ENCODE measurements around the gene CCR6.

DNA sequence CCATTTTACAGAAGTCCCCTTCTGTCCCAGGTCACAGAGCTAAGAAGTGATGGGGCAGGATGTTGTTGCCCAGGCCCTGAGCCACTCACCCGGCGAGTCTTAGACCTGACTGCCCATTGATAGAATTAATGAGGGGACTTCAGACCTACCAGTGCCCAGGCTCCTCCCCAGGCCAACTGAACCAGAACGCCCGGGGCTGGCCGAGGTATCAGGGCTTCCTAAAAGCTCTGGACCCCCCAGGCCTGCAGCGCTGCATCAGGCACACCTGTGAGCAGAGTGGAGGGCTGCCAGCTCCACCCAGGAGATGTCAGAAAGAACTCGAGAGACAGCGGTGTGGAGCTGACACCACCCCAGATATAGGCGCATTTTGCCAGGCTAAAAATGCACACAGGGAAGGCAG lies 31.4 kb downstream of the CCR6 start:
- TF ChIP-seq, protein P1, sequence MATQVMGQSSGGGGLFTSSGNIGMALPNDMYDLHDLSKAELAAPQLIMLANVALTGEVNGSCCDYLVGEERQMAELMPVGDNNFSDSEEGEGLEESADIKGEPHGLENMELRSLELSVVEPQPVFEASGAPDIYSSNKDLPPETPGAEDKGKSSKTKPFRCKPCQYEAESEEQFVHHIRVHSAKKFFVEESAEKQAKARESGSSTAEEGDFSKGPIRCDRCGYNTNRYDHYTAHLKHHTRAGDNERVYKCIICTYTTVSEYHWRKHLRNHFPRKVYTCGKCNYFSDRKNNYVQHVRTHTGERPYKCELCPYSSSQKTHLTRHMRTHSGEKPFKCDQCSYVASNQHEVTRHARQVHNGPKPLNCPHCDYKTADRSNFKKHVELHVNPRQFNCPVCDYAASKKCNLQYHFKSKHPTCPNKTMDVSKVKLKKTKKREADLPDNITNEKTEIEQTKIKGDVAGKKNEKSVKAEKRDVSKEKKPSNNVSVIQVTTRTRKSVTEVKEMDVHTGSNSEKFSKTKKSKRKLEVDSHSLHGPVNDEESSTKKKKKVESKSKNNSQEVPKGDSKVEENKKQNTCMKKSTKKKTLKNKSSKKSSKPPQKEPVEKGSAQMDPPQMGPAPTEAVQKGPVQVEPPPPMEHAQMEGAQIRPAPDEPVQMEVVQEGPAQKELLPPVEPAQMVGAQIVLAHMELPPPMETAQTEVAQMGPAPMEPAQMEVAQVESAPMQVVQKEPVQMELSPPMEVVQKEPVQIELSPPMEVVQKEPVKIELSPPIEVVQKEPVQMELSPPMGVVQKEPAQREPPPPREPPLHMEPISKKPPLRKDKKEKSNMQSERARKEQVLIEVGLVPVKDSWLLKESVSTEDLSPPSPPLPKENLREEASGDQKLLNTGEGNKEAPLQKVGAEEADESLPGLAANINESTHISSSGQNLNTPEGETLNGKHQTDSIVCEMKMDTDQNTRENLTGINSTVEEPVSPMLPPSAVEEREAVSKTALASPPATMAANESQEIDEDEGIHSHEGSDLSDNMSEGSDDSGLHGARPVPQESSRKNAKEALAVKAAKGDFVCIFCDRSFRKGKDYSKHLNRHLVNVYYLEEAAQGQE (IDR thresholded peaks at IDR 0.05; ENCODE audit: insufficient read depth in 1 of 2, low read depth in 2 of 2, low read length in 2 of 2), result no peak
- no peak for TF ChIP-seq POLR2AphosphoS5 (IDR thresholded peaks at IDR 0.05; ENCODE audit: low read depth, low read length)
- TF ChIP-seq TAF1 (IDR thresholded peaks at IDR 0.05; ENCODE audit: borderline replicate concordance, insufficient read depth, low read length), result no peak
- no peak for TF ChIP-seq SIN3A (IDR thresholded peaks at IDR 0.05; ENCODE audit: borderline replicate concordance, insufficient read depth, low read length)
